Loucy (cell line): ENCODE results near the gene C2CD4C.
"Not testable (repeated sequence)": the region's sequence is repeated elsewhere in the genome, so short reads cannot be mapped to it uniquely, and the experiment has no call there.

Source experiments
- CTCF ChIP-seq: fragments of 200-600 bp; sonication (generic); conservative IDR thresholded peaks from 2 replicates; pipeline ENCODE4 v1.5.1; 2014; ENCODE audit warnings: mild to moderate bottlenecking, antibody characterized with exemption, low read length
- EZH2phosphoT487 ChIP-seq: fragments of 200-600 bp; IDR thresholded peaks from 2 replicates; pipeline ENCODE4 v1.6.1; 2018; ENCODE audit warnings: antibody characterized with exemption, mild to moderate bottlenecking, moderate library complexity, borderline replicate concordance

GRCh38 chr19:381901-382300 is 27.0 kb downstream of the C2CD4C start:
- not testable (repeated sequence) for TF ChIP-seq CTCF, EZH2phosphoT487
